ENCODE data around the gene KLHL2. TPM values are rescaled to one million over a fixed set of nuclear protein-coding genes. Genes with fewer than 3 reads are reported as not detected.

KLHL2 gene
- polyA plus RNA-seq, 3 donors from 2014 or later, result 2.6 to 4.0 (median 3.5) TPM

GRCh38 chr4:165191348-165191656 lies 16.1 kb upstream of the KLHL2 start:
- Mint-ChIP-seq H3K4me1 (no peaks in the 10 kb centered on the region), H3K36me3 (peaks cover 0 to 6% (median 0%) of the 10 kb centered on the region in 3 donors), H3K9me3 (peaks cover 0 to 1% (median 0%) of the 10 kb centered on the region in 6 donors), H3K27ac (no peak overlapping the region), H3K4me3 (no peak overlapping the region), H3K27me3 (ENCODE audit: low read depth in 3 of 3) (peaks cover 0 to 2% (median 0%) of the 10 kb centered on the region in 3 donors)
- DNase-seq, result no peak

GRCh38 chr4:165191814-165192499 lies 15.4 kb upstream of the KLHL2 start:
- Mint-ChIP-seq H3K36me3 (peaks cover 0 to 6% (median 0%) of the 10 kb centered on the region in 3 donors), H3K4me3 (no peak overlapping the region), H3K9me3 (peaks cover 0 to 1% (median 0%) of the 10 kb centered on the region in 6 donors), H3K27me3 (ENCODE audit: low read depth in 3 of 3) (peaks cover 0 to 2% (median 0%) of the 10 kb centered on the region in 3 donors), H3K4me1 (no peaks in the 10 kb centered on the region), H3K27ac (no peak overlapping the region)
- no peak for DNase-seq

GRCh38 chr4:165192500-165192898 lies 14.9 kb upstream of the KLHL2 start:
- no peak for DNase-seq
- Mint-ChIP-seq H3K36me3 (peaks cover 0 to 6% (median 0%) of the 10 kb centered on the region in 3 donors), H3K9me3 (peaks cover 0 to 1% (median 0%) of the 10 kb centered on the region in 6 donors), H3K4me3 (no peak overlapping the region), H3K27ac (peak overlapping the region in 1 of 6 donors; percentile 18), H3K27me3 (ENCODE audit: low read depth in 3 of 3) (peaks cover 0 to 2% (median 0%) of the 10 kb centered on the region in 3 donors), H3K4me1 (no peaks in the 10 kb centered on the region)

GRCh38 chr4:165192956-165193355 lies 14.4 kb upstream of the KLHL2 start:
- H3K27ac Mint-ChIP-seq, result no peak overlapping the region
- H3K27me3 Mint-ChIP-seq (ENCODE audit: low read depth in 3 of 3), result peaks cover 0 to 2% (median 0%) of the 10 kb centered on the region in 3 donors
- DNase-seq, result no peak
- H3K36me3 Mint-ChIP-seq, result peaks cover 0 to 11% (median 0%) of the 10 kb centered on the region in 3 donors
- H3K9me3 Mint-ChIP-seq, result peaks cover 0 to 1% (median 0%) of the 10 kb centered on the region in 6 donors
- no peak overlapping the region for H3K4me3 Mint-ChIP-seq
- no peaks in the 10 kb centered on the region for H3K4me1 Mint-ChIP-seq

GRCh38 chr4:165194368-165194767 lies 13.0 kb upstream of the KLHL2 start:
- no peak for DNase-seq
- Mint-ChIP-seq H3K27ac (no peak overlapping the region), H3K27me3 (ENCODE audit: low read depth in 3 of 3) (peaks cover 0 to 2% (median 1%) of the 10 kb centered on the region in 3 donors), H3K4me3 (no peak overlapping the region), H3K4me1 (no peaks in the 10 kb centered on the region), H3K9me3 (no peaks in the 10 kb centered on the region), H3K36me3 (peaks cover 0 to 7% (median 0%) of the 10 kb centered on the region in 3 donors)

- Mint-ChIP-seq H3K27ac (no peak overlapping the region), H3K27me3 (ENCODE audit: low read depth in 3 of 3) (peaks cover 0 to 3% (median 1%) of the 10 kb centered on the region in 3 donors), H3K9me3 (peaks cover 0 to 3% (median 0%) of the 10 kb centered on the region in 6 donors), H3K4me3 (no peak overlapping the region), H3K36me3 (peaks cover 0 to 7% (median 0%) of the 10 kb centered on the region in 3 donors), H3K4me1 (no peaks in the 10 kb centered on the region)
- no peak for DNase-seq
These were observed 9.0 kb upstream of the KLHL2 start for GRCh38 chr4:165198329-165198728.

- peaks cover 0 to 7% (median 0%) of the 10 kb centered on the region in 3 donors for H3K36me3 Mint-ChIP-seq
- no peaks in the 10 kb centered on the region for H3K4me1 Mint-ChIP-seq
- no peak overlapping the region for H3K27ac Mint-ChIP-seq
- peaks cover 0 to 3% (median 0%) of the 10 kb centered on the region in 6 donors for H3K9me3 Mint-ChIP-seq
- H3K27me3 Mint-ChIP-seq (ENCODE audit: low read depth in 3 of 3), result peaks cover 0 to 5% (median 1%) of the 10 kb centered on the region in 3 donors
- DNase-seq, result no peak
- no peak overlapping the region for H3K4me3 Mint-ChIP-seq
These were observed 8.1 kb upstream of the KLHL2 start for GRCh38 chr4:165199286-165199685.

- Mint-ChIP-seq H3K27me3 (ENCODE audit: low read depth in 3 of 3) (peaks cover 0 to 5% (median 1%) of the 10 kb centered on the region in 3 donors), H3K27ac (no peak overlapping the region), H3K4me1 (no peaks in the 10 kb centered on the region), H3K36me3 (peaks cover 0 to 7% (median 0%) of the 10 kb centered on the region in 3 donors), H3K4me3 (no peak overlapping the region), H3K9me3 (peaks cover 0 to 3% (median 0%) of the 10 kb centered on the region in 6 donors)
- no peak for DNase-seq
These were observed 7.6 kb upstream of the KLHL2 start for GRCh38 chr4:165199722-165200121.

GRCh38 chr4:165201806-165202205 lies 5.6 kb upstream of the KLHL2 start:
- H3K4me3 Mint-ChIP-seq, result no peak overlapping the region
- H3K27me3 Mint-ChIP-seq (ENCODE audit: low read depth in 3 of 3), result peaks cover 2 to 7% (median 4%) of the 10 kb centered on the region in 3 donors
- peaks cover 0 to 3% (median 0%) of the 10 kb centered on the region in 6 donors for H3K9me3 Mint-ChIP-seq
- no peak overlapping the region for H3K27ac Mint-ChIP-seq
- DNase-seq, result no peak
- peaks cover 0 to 7% (median 0%) of the 10 kb centered on the region in 3 donors for H3K36me3 Mint-ChIP-seq
- peaks cover 7 to 9% of the 10 kb centered on the region in 2 donors for H3K4me1 Mint-ChIP-seq

- Mint-ChIP-seq H3K4me1 (peaks cover 19 to 23% of the 10 kb centered on the region in 2 donors), H3K9me3 (peaks cover 0 to 3% (median 0%) of the 10 kb centered on the region in 6 donors), H3K4me3 (no peak overlapping the region), H3K27ac (no peak overlapping the region), H3K27me3 (ENCODE audit: low read depth in 3 of 3) (peaks cover 4 to 10% (median 10%) of the 10 kb centered on the region in 3 donors), H3K36me3 (no peaks in the 10 kb centered on the region)
- DNase-seq, result no peak
These were observed 3.6 kb upstream of the KLHL2 start for GRCh38 chr4:165203541-165204461.

GRCh38 chr4:165204462-165204830 lies 2.9 kb upstream of the KLHL2 start:
- Mint-ChIP-seq H3K4me3 (no peak overlapping the region), H3K36me3 (no peaks in the 10 kb centered on the region), H3K9me3 (peaks cover 0 to 3% (median 0%) of the 10 kb centered on the region in 6 donors), H3K27me3 (ENCODE audit: low read depth in 3 of 3) (peaks cover 4 to 10% (median 8%) of the 10 kb centered on the region in 3 donors), H3K4me1 (peaks cover 25 to 29% of the 10 kb centered on the region in 2 donors), H3K27ac (no peak overlapping the region)
- DNase-seq, result no peak

- H3K9me3 Mint-ChIP-seq, result no peaks in the 10 kb centered on the region
These were observed 338 bp upstream of the KLHL2 start for GRCh38 chr4:165207016-165207430.

GRCh38 chr4:165208221-165208652 lies 876 bp downstream of the KLHL2 start:
- Mint-ChIP-seq H3K4me1 (peaks cover 32 to 66% of the 10 kb centered on the region in 2 donors), H3K9me3 (no peaks in the 10 kb centered on the region), H3K36me3 (no peaks in the 10 kb centered on the region), H3K27ac (peak overlapping the region; percentile 63 to 91 (median 82)), H3K27me3 (ENCODE audit: low read depth in 3 of 3) (peaks cover 4 to 8% (median 7%) of the 10 kb centered on the region in 3 donors), H3K4me3 (peak overlapping the region; percentile 87 to 93 (median 90))
- no peak for DNase-seq

More at GRCh38 chr4:165207016-165207430, 338 bp upstream of the KLHL2 start:
- Mint-ChIP-seq H3K4me3 (peak overlapping the region; percentile 81 to 97 (median 94)), H3K27ac (peak overlapping the region; percentile 47 to 96 (median 90)), H3K36me3 (no peaks in the 10 kb centered on the region), H3K4me1 (peaks cover 30 to 54% of the 10 kb centered on the region in 2 donors), H3K27me3 (ENCODE audit: low read depth in 3 of 3) (peaks cover 4 to 8% (median 7%) of the 10 kb centered on the region in 3 donors)
- DNase-seq, result no peak

Measured in immature natural killer cell (primary cell).